ENCODE data around the gene EXOC4.
"Not testable (repeated sequence)": the region's sequence is repeated elsewhere in the genome, so short reads cannot be mapped to it uniquely, and the experiment has no call there.

DNA sequence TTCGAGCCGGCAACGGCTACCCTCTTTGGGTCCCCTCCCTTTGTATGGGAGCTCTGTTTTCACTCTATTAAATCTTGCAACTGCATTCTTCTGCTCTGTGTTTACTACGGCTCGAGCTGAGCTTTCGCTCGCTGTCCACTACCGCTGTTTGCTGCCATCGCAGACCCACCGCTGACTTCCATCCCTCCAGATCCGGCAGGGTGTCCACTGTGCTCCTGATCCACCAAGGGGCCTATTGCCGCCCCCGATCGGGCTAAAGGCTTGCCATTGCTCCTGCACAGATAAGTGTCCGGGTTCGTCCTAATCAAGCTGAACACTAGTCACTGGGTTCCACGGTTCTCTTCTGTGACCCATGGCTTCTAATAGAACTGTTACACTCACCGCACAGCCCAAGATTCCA lies 653.7 kb downstream of the EXOC4 start:
- TF ChIP-seq, protein P1, sequence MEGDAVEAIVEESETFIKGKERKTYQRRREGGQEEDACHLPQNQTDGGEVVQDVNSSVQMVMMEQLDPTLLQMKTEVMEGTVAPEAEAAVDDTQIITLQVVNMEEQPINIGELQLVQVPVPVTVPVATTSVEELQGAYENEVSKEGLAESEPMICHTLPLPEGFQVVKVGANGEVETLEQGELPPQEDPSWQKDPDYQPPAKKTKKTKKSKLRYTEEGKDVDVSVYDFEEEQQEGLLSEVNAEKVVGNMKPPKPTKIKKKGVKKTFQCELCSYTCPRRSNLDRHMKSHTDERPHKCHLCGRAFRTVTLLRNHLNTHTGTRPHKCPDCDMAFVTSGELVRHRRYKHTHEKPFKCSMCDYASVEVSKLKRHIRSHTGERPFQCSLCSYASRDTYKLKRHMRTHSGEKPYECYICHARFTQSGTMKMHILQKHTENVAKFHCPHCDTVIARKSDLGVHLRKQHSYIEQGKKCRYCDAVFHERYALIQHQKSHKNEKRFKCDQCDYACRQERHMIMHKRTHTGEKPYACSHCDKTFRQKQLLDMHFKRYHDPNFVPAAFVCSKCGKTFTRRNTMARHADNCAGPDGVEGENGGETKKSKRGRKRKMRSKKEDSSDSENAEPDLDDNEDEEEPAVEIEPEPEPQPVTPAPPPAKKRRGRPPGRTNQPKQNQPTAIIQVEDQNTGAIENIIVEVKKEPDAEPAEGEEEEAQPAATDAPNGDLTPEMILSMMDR (IDR thresholded peaks at IDR 0.05): not testable (repeated sequence)
- not testable (repeated sequence) for TF ChIP-seq POLR2A (IDR thresholded peaks at IDR 0.05; ENCODE audit: low read depth); EP300 (IDR thresholded peaks at IDR 0.05)
